Measurements from ENCODE around the gene CENPS.
A peak's percentile ranks its signal among the peaks of the same experiment; 100 is the strongest.

The CENPS gene

DNA sequence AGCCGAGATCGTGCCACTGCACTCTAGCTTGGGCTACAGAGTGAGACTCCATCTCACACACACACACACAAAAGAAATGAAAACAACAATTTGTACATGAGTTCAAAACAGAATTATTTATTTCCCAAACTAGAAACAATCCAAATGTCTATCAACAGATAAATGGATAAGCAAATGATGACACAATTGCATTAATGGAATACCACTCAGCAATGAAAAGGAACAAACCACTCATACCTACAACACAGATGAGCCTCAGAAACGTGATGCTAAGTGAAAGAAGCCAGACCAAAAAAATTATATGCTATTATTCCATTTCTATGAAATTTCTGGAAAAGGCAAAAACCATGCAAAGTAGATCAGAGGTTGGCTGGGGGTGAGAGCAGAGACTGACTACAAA is 33.4 kb upstream of the CENPS start:
- Histone ChIP-seq H3K4me3 (ENCODE audit: low read length in 2 of 2) (no peak overlapping the region), H3K36me3 (replicated peaks in 1 of 2; ENCODE audit: control insufficient read depth in 2 of 2, insufficient read depth in 2 of 2, low read length in 2 of 2) (peaks cover 2 to 18% of the 10 kb centered on the region in 2 donors), H2AK5ac (ENCODE audit: low read depth, low read length) (no peak overlapping the region), H3K27ac (replicated peaks; ENCODE audit: low read length) (no peak overlapping the region), H3K27me3 (ENCODE audit: control insufficient read depth in 3 of 3, insufficient read depth in 3 of 3, low read depth in 1 of 3, low read length in 3 of 3) (no peaks in the 10 kb centered on the region), H4K91ac (ENCODE audit: low read depth, low read length, poor library complexity) (no peak overlapping the region), H3K23ac (ENCODE audit: low read depth, low read length, poor library complexity) (no peak overlapping the region), H3K79me1 (ENCODE audit: low read depth, low read length) (peaks cover 5% of the 10 kb centered on the region), H3K4ac (ENCODE audit: low read length) (no peak overlapping the region), H2BK5ac (ENCODE audit: low read length) (no peak overlapping the region), H3K14ac (ENCODE audit: low read length) (no peak overlapping the region), H2BK15ac (ENCODE audit: low read length) (no peak overlapping the region), H3K4me2 (ENCODE audit: insufficient read depth, low read length, poor library complexity, severe bottlenecking) (no peak overlapping the region), H3K9ac (ENCODE audit: low read depth, low read length, poor library complexity) (no peak overlapping the region), H2AFZ (ENCODE audit: low read length) (no peak overlapping the region), H3K18ac (ENCODE audit: low read length) (no peak overlapping the region), H2BK12ac (ENCODE audit: low read length) (no peak overlapping the region), H3K4me1 (ENCODE audit: control insufficient read depth in 2 of 2, insufficient read depth in 1 of 2, low read depth in 1 of 2, low read length in 2 of 2) (peaks cover 2 to 6% of the 10 kb centered on the region in 2 donors), H2BK120ac (ENCODE audit: low read depth, low read length) (no peak overlapping the region), H4K8ac (ENCODE audit: low read depth, low read length) (no peak overlapping the region), H3K9me3 (replicated peaks in 1 of 2; ENCODE audit: control insufficient read depth in 2 of 2, insufficient read depth in 1 of 2, low read depth in 1 of 2, low read length in 2 of 2) (peaks cover 0 to 16% of the 10 kb centered on the region in 2 donors)
- WGBS, 2 donors (ENCODE audit: extremely low coverage in 2 of 2, insufficient read length in 2 of 2, insufficient replicate concordance in 1 of 2), result no CpG with 5 or more reads among the region's 3 CpGs
- DNase-seq (ENCODE audit: low spot score), result no peak

DNA sequence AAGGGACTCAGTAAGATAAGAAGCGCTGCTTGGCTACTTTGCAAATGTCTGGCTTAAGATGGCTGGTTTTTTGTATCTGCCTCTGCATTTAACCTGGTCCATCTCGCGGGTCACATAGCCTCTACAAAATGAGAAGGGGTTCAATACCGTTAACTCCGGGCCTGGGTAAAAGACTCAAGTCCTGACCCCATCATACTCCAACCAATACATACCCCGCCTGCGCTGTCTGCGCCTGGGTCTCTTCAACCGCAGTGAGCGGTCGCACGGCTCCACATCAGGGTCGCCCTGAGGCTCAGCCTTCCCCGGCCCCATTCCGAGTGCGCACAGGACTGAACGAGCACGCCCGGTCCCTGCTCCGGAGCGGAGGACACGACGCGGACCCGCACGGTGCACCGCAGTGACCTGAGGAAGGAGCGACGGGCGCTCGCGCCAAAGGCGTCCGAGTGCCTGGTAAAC is 31.9 kb upstream of the CENPS start:
- Histone ChIP-seq H3K23ac (ENCODE audit: low read depth, low read length, poor library complexity) (peak overlapping the region; percentile 100), H3K36me3 (replicated peaks in 1 of 2; ENCODE audit: control insufficient read depth in 2 of 2, insufficient read depth in 2 of 2, low read length in 2 of 2) (peaks cover 7 to 32% of the 10 kb centered on the region in 2 donors), H2BK120ac (ENCODE audit: low read depth, low read length) (no peak overlapping the region), H3K4ac (ENCODE audit: low read length) (no peak overlapping the region), H3K18ac (ENCODE audit: low read length) (peak overlapping the region; percentile 99), H3K4me1 (ENCODE audit: control insufficient read depth in 2 of 2, insufficient read depth in 1 of 2, low read depth in 1 of 2, low read length in 2 of 2) (peaks cover 2 to 6% of the 10 kb centered on the region in 2 donors), H4K8ac (ENCODE audit: low read depth, low read length) (peak overlapping the region; percentile 82), H3K27me3 (ENCODE audit: control insufficient read depth in 3 of 3, insufficient read depth in 3 of 3, low read depth in 1 of 3, low read length in 3 of 3) (no peaks in the 10 kb centered on the region), H3K79me1 (ENCODE audit: low read depth, low read length) (peaks cover 5% of the 10 kb centered on the region), H3K14ac (ENCODE audit: low read length) (peak overlapping the region; percentile 99), H2BK15ac (ENCODE audit: low read length) (peak overlapping the region; percentile 99), H2AFZ (ENCODE audit: low read length) (peak overlapping the region; percentile 92), H3K27ac (replicated peaks; ENCODE audit: low read length) (peak overlapping the region; percentile 92), H3K4me3 (ENCODE audit: low read length in 2 of 2) (peak overlapping the region; percentile 73 to 95), H2AK5ac (ENCODE audit: low read depth, low read length) (no peak overlapping the region), H3K4me2 (ENCODE audit: insufficient read depth, low read length, poor library complexity, severe bottlenecking) (peak overlapping the region; percentile 94), H3K9ac (ENCODE audit: low read depth, low read length, poor library complexity) (peak overlapping the region; percentile 98), H2BK5ac (ENCODE audit: low read length) (peak overlapping the region; percentile 75), H3K9me3 (replicated peaks in 1 of 2; ENCODE audit: control insufficient read depth in 2 of 2, insufficient read depth in 1 of 2, low read depth in 1 of 2, low read length in 2 of 2) (peaks cover 0 to 16% of the 10 kb centered on the region in 2 donors), H4K91ac (ENCODE audit: low read depth, low read length, poor library complexity) (no peak overlapping the region), H2BK12ac (ENCODE audit: low read length) (peak overlapping the region; percentile 94)
- no peak for DNase-seq (ENCODE audit: low spot score)
- WGBS, 2 donors (ENCODE audit: extremely low coverage in 2 of 2, insufficient read length in 2 of 2, insufficient replicate concordance in 1 of 2), result no CpG with 5 or more reads among the region's 34 CpGs

DNA sequence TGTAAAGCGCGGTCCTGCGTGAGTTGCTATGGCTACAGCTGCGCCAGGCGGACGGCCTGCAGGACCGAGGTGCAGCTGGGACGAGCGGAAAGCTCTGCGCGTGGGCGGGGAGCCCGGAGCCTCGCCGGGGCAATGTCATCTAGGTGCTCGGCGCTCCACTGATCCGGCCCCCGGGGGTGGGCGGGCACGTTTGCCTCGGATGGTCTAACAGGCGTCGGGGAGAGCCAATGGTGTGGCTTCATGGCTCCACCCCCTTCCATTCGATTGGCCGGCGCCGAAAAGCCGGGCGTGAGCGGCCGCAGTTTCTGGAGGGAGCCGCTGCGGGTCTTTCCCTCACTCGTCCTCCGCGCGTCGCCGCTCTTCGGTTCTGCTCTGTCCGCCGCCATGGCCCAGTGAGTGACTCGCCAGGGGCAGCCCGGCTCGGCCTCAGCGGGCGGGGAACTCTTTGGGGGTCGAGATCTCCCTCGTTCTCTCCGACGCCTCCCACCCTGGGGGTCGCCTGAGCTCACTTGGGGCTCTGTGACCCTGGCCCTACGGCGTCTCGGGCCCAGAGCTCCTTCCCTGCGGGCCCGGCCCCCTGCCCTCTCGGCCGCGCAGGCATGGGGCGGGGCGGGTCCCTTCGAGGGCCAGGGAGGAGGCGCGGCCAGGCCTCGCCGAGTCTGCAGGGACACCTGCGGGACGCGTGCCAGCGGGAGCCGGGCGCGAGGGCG is 31.3 kb upstream of the CENPS start, which contains the start of gene PGD:
Gene PGD (plus strand): TSS at position 331 of the 710 bp plus-strand sequence. CDS start 54 bp downstream, at position 385.
- H3K9me3 ChIP-seq (replicated peaks in 1 of 2; ENCODE audit: control insufficient read depth in 2 of 2, insufficient read depth in 1 of 2, low read depth in 1 of 2, low read length in 2 of 2), result peaks cover 0 to 12% of the 10 kb centered on the region in 2 donors
- DNase-seq (ENCODE audit: low spot score), result peak; percentile 97
- H2AFZ ChIP-seq (ENCODE audit: low read length), result peak within 1 kb of the TSS; percentile 92
- H3K79me1 ChIP-seq (ENCODE audit: low read depth, low read length), result peaks cover 5% of the 10 kb centered on the region
- H3K27ac ChIP-seq (replicated peaks; ENCODE audit: low read length), result peak within 1 kb of the TSS; percentile 98
- no peak within 1 kb of the TSS for H4K91ac ChIP-seq (ENCODE audit: low read depth, low read length, poor library complexity)
- no peak within 1 kb of the TSS for H2BK120ac ChIP-seq (ENCODE audit: low read depth, low read length)
- H4K8ac ChIP-seq (ENCODE audit: low read depth, low read length), result peak within 1 kb of the TSS; percentile 82
- H2BK5ac ChIP-seq (ENCODE audit: low read length), result peak within 1 kb of the TSS; percentile 95
- H3K9ac ChIP-seq (ENCODE audit: low read depth, low read length, poor library complexity), result peak within 1 kb of the TSS; percentile 98
- H3K14ac ChIP-seq (ENCODE audit: low read length), result peak within 1 kb of the TSS; percentile 99
- H2BK12ac ChIP-seq (ENCODE audit: low read length), result peak within 1 kb of the TSS; percentile 94
- no CpG with 5 or more reads among the region's 76 CpGs for WGBS, 2 donors (ENCODE audit: extremely low coverage in 2 of 2, insufficient read length in 2 of 2, insufficient replicate concordance in 1 of 2)
- peak within 1 kb of the TSS; percentile 100 for H3K23ac ChIP-seq (ENCODE audit: low read depth, low read length, poor library complexity)
- H3K27me3 ChIP-seq (ENCODE audit: control insufficient read depth in 3 of 3, insufficient read depth in 3 of 3, low read depth in 1 of 3, low read length in 3 of 3), result no peaks in the 10 kb centered on the region
- peaks cover 10 to 38% of the 10 kb centered on the region in 2 donors for H3K36me3 ChIP-seq (replicated peaks in 1 of 2; ENCODE audit: control insufficient read depth in 2 of 2, insufficient read depth in 2 of 2, low read length in 2 of 2)
- H3K4ac ChIP-seq (ENCODE audit: low read length), result peak within 1 kb of the TSS; percentile 76
- peak within 1 kb of the TSS; percentile 63 for H2AK5ac ChIP-seq (ENCODE audit: low read depth, low read length)
- peaks cover 2 to 6% of the 10 kb centered on the region in 2 donors for H3K4me1 ChIP-seq (ENCODE audit: control insufficient read depth in 2 of 2, insufficient read depth in 1 of 2, low read depth in 1 of 2, low read length in 2 of 2)
- H2BK15ac ChIP-seq (ENCODE audit: low read length), result peak within 1 kb of the TSS; percentile 99
- peak within 1 kb of the TSS; percentile 73 to 95 for H3K4me3 ChIP-seq (ENCODE audit: low read length in 2 of 2)
- peak within 1 kb of the TSS; percentile 94 for H3K4me2 ChIP-seq (ENCODE audit: insufficient read depth, low read length, poor library complexity, severe bottlenecking)
- peak within 1 kb of the TSS; percentile 99 for H3K18ac ChIP-seq (ENCODE audit: low read length)

GRCh38 chr1:10399444-10399941 is 30.7 kb upstream of the CENPS start:
- peak overlapping the region; percentile 63 for H2AK5ac ChIP-seq (ENCODE audit: low read depth, low read length)
- H3K14ac ChIP-seq (ENCODE audit: low read length), result peak overlapping the region; percentile 67
- H2AFZ ChIP-seq (ENCODE audit: low read length), result peak overlapping the region; percentile 89
- H3K4me1 ChIP-seq (ENCODE audit: control insufficient read depth in 2 of 2, insufficient read depth in 1 of 2, low read depth in 1 of 2, low read length in 2 of 2), result peaks cover 2 to 6% of the 10 kb centered on the region in 2 donors
- H3K27me3 ChIP-seq (ENCODE audit: control insufficient read depth in 3 of 3, insufficient read depth in 3 of 3, low read depth in 1 of 3, low read length in 3 of 3), result no peaks in the 10 kb centered on the region
- no peak overlapping the region for H4K8ac ChIP-seq (ENCODE audit: low read depth, low read length)
- H3K27ac ChIP-seq (replicated peaks; ENCODE audit: low read length), result peak overlapping the region; percentile 98
- peaks cover 0 to 6% of the 10 kb centered on the region in 2 donors for H3K9me3 ChIP-seq (replicated peaks in 1 of 2; ENCODE audit: control insufficient read depth in 2 of 2, insufficient read depth in 1 of 2, low read depth in 1 of 2, low read length in 2 of 2)
- WGBS, 2 donors (ENCODE audit: extremely low coverage in 2 of 2, insufficient read length in 2 of 2, insufficient replicate concordance in 1 of 2), result no CpG with 5 or more reads among the region's 42 CpGs
- peak overlapping the region; percentile 30 for H2BK12ac ChIP-seq (ENCODE audit: low read length)
- H3K79me1 ChIP-seq (ENCODE audit: low read depth, low read length), result peaks cover 5% of the 10 kb centered on the region
- no peak overlapping the region for H3K4ac ChIP-seq (ENCODE audit: low read length)
- DNase-seq (ENCODE audit: low spot score), result no peak
- H3K4me3 ChIP-seq (ENCODE audit: low read length in 2 of 2), result peak overlapping the region; percentile 73 to 95
- H3K4me2 ChIP-seq (ENCODE audit: insufficient read depth, low read length, poor library complexity, severe bottlenecking), result peak overlapping the region; percentile 76
- peak overlapping the region; percentile 98 for H3K18ac ChIP-seq (ENCODE audit: low read length)
- peaks cover 16 to 44% of the 10 kb centered on the region in 2 donors for H3K36me3 ChIP-seq (replicated peaks in 1 of 2; ENCODE audit: control insufficient read depth in 2 of 2, insufficient read depth in 2 of 2, low read length in 2 of 2)
- peak overlapping the region; percentile 98 for H3K9ac ChIP-seq (ENCODE audit: low read depth, low read length, poor library complexity)
- H2BK15ac ChIP-seq (ENCODE audit: low read length), result no peak overlapping the region
- H3K23ac ChIP-seq (ENCODE audit: low read depth, low read length, poor library complexity), result peak overlapping the region; percentile 100
- peak overlapping the region; percentile 95 for H2BK5ac ChIP-seq (ENCODE audit: low read length)
- no peak overlapping the region for H2BK120ac ChIP-seq (ENCODE audit: low read depth, low read length)
- no peak overlapping the region for H4K91ac ChIP-seq (ENCODE audit: low read depth, low read length, poor library complexity)

Data from neuronal stem cell (in vitro differentiated cells).